Hindlimb muscle (tissue), 1 donor: ENCODE results near the gene SLC30A2. TPM values are rescaled to one million over a fixed set of nuclear protein-coding genes. Genes with fewer than 3 reads are reported as not detected.
A peak's percentile ranks its signal among the peaks of the same experiment; 100 is the strongest.

Experiments
- DNase-seq: peaks from one replicate; pipeline ENCODE4 v3.0.0-alpha.2; 2013
- polyA plus RNA-seq: library from polyadenylated mRNA; unstranded; fragments of 120-200 nt; gene quantifications from one replicate; pipeline ENCODE4 v1.2.1, GENCODE V29; 2013; ENCODE audit not compliant: insufficient read length

The SLC30A2 gene
- polyA plus RNA-seq, 1 donor = 0.97 TPM

- peak; percentile 42 for DNase-seq
These were observed 48.7 kb downstream of the SLC30A2 start for GRCh38 chr1:25996966-25997827.

DNA sequence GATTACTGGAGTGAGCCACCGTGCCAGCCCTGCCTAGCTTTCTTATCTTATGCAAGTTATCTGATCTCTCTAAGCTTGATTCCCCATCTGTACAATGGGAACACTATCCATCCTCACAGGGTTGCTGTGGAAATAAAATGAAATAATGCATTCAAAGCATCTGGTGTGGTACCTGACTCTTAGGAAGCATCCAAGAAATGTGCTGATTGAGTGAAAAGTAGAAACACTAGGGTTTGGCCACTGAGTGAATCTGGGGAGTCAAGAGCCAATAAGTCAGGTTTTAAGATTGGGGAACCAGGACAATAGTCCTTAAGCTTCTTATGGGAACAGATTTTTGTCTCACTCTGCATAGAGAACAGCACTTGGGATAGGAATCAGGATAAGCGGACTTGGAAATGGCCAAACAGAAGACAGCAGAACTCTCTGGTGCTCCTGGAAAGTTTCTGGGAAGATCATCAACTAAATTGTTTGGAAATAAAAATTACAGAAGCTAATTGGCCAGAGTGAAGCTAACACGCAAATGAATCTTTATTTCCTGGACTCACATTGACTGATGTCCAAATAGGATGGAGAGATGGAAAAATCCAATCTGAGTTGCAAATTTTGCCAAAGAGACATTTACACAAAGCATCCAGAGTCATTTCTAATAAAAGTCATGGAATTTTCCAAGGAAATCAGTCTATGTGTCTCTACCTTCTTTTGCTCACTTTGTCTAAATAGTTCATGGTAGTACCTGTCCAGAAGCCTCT lies 51.3 kb downstream of the SLC30A2 start:
- DNase-seq = peak; percentile 65

- no peak for DNase-seq
These were observed 52.5 kb downstream of the SLC30A2 start for GRCh38 chr1:25993197-25993951.

- no peak for DNase-seq
These were observed 53.2 kb downstream of the SLC30A2 start for GRCh38 chr1:25992689-25993171.

DNA sequence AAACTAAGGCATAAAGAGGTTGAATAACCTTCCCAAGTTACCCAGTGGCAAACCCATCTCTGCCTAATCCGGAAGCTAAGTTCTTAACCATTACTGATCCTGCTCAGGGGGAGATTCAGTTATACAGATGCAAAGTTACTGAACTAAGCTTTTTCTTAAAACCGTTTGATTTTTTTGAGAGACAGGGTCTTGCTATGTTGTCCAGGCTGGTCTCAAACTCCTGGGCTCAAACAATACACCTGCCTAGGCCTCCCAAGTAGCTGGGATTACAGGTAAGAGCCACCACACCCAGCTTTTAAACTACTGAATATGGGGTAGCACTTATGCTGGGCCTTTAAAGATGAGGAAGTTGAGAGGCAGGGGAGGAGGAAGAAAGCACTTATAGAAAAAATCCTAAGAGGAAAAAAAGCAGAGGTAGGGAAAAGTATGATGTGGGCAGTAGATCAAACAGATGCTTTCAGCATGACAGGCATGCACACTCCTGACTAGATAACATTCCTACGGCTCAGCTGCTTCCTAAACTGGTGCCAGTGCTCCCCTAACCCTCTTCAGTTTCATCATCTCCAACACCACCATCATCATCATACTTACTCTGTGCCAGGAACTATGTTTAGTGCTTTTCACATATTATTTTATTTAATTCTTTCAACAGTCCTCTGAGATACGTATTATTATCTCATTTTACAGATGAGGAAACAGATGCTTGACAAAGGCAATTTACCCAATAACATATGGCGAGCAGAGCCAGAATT lies 53.8 kb downstream of the SLC30A2 start:
- DNase-seq = no peak

DNA sequence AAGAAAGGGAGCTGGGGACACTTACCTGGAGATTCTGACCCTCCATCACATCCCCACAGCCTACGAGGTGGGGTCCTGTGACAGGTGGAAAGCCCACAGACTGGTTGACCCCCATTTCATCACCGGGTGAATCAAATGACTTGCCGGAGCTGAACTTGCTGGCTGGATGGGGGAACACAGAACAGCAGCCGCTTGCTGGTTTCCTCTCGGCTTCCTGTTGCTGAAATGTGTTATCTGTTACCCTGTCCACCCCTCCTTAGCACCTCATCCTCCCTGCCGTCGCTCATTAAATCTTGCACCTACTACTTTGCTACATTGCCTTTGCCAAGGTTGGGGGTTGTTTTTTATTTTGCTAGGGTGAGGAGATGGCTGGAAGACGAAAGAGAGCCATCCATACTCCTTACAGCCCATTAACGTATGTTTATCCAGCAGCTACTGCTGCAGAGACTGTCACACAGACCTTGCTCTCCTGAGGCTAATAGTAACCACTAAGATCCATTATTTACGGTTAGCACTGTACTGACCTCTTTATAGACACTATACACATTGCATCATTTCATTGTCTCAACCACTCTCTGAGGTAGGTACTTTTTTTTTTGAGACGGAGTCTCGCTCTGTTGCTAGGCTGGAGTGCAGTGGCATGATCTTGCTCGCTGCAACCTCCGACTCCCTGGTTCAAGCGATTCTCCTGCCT lies 55.1 kb downstream of the SLC30A2 start:
- DNase-seq = no peak

DNA sequence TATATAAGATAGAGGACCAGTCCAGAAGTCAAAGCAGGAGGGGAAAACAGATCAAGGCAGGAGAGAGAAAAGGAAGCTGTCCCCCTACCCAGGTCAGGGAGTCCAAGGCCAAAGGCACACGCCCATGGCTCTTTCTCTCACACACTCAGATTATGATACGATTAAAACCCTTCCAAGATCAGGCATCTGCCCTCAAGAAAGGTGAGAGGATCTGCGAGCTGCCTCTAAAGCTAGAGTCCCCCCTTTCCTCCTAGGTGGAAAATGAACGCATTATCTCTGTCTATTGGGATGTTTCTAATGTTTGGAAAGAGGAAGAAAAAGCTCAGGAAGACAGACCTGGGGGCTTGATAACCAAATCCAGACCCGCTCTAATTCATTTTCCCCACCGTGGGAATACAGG lies 55.7 kb downstream of the SLC30A2 start:
- no peak for DNase-seq

- no peak for DNase-seq
These were observed 56.3 kb downstream of the SLC30A2 start for GRCh38 chr1:25989440-25990234.

- no peak for DNase-seq
These were observed 58.0 kb downstream of the SLC30A2 start for GRCh38 chr1:25987951-25988350.

Other genes with a start within 250 kb of the SLC30A2 start
- gene SELENON, start 245.9 kb downstream of the SLC30A2 start, polyA plus RNA-seq = 58.5 TPM
- gene MTFR1L, start 226.2 kb downstream of the SLC30A2 start, polyA plus RNA-seq = 70.6 TPM
- 0.92 TPM for gene AUNIP, start 186.7 kb downstream of the SLC30A2 start, polyA plus RNA-seq
- gene PAQR7, start 170.4 kb downstream of the SLC30A2 start, polyA plus RNA-seq = 8.8 TPM
- gene STMN1, start 139.7 kb downstream of the SLC30A2 start, polyA plus RNA-seq = 488 TPM
- 87.9 TPM for gene PAFAH2, start 48.1 kb downstream of the SLC30A2 start, polyA plus RNA-seq
- gene EXTL1, start 24.3 kb downstream of the SLC30A2 start, polyA plus RNA-seq = 4.2 TPM
- gene TRIM63, start 21.5 kb upstream of the SLC30A2 start, polyA plus RNA-seq = 50.3 TPM
- 5.6 TPM for gene PDIK1L, start 65.7 kb upstream of the SLC30A2 start, polyA plus RNA-seq
- 0.98 TPM for gene FAM110D, start 113.0 kb upstream of the SLC30A2 start, polyA plus RNA-seq
- gene C1orf232, start 122.8 kb upstream of the SLC30A2 start, polyA plus RNA-seq = not detected
- 17.3 TPM for gene ZNF593, start 123.8 kb upstream of the SLC30A2 start, polyA plus RNA-seq
- gene ZNF593OS, start 125.7 kb upstream of the SLC30A2 start, polyA plus RNA-seq = 2.3 TPM
- gene CNKSR1, start 131.4 kb upstream of the SLC30A2 start, polyA plus RNA-seq = 2.5 TPM
- gene CATSPER4, start 144.5 kb upstream of the SLC30A2 start, polyA plus RNA-seq = not detected
- 23.0 TPM for gene CEP85, start 188.1 kb upstream of the SLC30A2 start, polyA plus RNA-seq
- 57.4 TPM for gene SH3BGRL3, start 234.0 kb upstream of the SLC30A2 start, polyA plus RNA-seq